HG03342 (cell line): Measurements from ENCODE around the gene RFX3.
A peak's percentile ranks its signal among the peaks of the same experiment; 100 is the strongest.

Experiments used
- ATAC-seq: cut with Tn5 transposase; IDR thresholded peaks from one replicate; pipeline ENCODE4 v1.9.1; 2021; ENCODE audit warnings: mild to moderate bottlenecking, moderate library complexity; ENCODE audit not compliant: unreplicated experiment

RFX3 gene

DNA sequence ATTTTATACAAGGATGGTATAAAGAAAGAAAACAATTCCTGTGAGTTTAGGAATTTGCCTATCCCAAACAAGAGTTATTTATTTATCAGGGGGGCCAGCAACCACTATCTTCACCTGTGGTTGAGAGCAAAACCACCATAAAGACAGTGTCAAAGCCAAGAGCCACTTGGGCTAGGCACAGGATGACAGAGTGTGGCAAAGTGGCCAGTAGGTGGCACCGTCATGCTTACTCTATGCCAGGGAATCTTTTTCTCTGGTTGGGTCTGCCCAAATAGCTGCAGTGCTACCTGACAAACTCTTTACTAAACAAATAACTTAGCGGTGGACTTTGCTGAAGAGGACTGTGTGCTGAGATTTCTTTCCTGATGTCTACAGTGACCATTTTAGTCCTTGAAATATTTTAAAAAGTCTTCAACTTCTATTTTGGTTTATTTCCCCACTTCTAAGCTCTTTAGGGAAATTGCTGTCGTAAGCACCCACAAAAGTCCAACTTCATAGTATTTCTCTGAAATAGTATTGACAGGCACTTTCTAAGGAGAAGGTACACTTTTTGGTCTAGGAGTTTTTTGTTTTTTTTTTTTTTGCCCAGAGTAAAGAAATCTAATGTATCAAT is 285.0 kb downstream of the RFX3 start:
- peak; percentile 84 for ATAC-seq

- no peak for ATAC-seq
These were observed 286.6 kb downstream of the RFX3 start for GRCh38 chr9:3239240-3239639.

- no peak for ATAC-seq
These were observed 287.6 kb downstream of the RFX3 start for GRCh38 chr9:3238236-3238635.

DNA sequence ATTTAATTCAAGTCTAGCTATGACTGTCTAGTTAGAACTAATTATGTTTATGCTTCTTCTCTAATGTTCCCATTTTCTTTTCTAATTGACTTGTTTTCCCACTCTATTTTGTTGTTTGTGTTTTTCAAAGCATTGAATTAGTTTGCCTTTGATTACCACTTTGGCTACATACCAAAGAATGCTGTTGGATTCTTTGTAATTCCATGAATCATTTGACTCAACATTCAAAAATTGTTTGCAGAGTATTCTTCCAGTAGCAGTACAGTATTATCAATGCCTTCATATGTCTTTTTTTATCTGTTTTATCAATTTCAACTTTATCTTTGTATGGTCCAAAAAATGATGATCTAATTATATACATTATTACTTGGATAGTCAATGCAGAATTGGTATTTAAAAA is 288.7 kb downstream of the RFX3 start:
- no peak for ATAC-seq

DNA sequence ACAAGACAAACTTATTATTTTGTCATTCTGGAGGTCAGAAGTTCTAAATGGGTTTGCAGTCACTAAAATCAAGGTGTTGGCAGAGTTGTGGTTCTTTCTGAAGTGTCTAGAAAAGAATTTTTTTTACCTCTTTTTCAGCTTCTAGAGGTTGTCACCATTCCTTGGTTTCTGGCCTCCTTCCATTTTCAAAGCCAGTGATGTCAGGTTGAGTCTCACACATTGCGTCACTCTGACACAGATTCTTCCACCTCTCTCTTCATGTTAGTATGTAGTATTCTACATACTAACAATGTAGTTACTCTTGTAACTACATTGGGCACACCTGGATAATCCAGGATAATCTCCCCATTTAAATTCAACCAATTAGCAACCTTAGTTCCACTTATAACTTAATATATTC is 290.3 kb downstream of the RFX3 start:
- ATAC-seq: no peak

- ATAC-seq: no peak
These were observed 300.9 kb downstream of the RFX3 start for GRCh38 chr9:3224931-3225330.

- no peak for ATAC-seq
These were observed 310.1 kb downstream of the RFX3 start for GRCh38 chr9:3215658-3216057.

GRCh38 chr9:3214741-3215140 is 311.1 kb downstream of the RFX3 start:
- ATAC-seq: no peak

DNA sequence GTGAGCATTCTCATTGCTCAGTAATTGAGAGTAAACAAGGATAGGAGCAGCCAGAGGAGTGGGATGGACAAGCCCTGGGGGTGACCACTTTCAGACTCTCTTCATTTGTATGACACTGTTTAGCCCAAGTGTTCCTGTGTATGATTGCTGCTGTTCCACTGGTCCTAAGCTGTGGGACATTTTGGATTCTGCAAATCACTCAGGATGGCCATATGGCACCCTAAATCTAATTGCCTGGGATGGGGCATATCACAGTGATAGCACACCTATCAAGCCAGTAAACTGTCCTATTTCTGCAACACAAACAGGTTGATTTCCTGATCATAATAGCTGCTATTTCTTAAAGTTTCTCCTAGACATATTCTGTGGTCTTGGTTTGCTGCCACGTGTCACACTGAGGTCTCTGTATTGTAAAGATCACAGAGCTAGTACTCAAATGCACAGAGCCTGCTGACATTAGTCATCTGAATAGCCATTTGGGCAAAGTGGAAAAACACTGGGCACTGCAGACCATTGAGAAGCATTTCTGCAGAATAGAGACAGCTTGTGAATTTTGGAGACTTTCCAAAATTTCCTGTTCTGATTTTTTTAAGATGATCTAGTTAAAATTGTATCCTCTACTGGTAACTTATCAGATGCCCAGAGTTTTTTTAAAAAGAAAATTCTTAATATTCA is 320.2 kb downstream of the RFX3 start:
- ATAC-seq: no peak

GRCh38 chr9:3200331-3200774 is 325.4 kb downstream of the RFX3 start:
- ATAC-seq: no peak

GRCh38 chr9:3193791-3194190 is 332.0 kb downstream of the RFX3 start:
- no peak for ATAC-seq

- no peak for ATAC-seq
These were observed 334.1 kb downstream of the RFX3 start for GRCh38 chr9:3191715-3192114.

DNA sequence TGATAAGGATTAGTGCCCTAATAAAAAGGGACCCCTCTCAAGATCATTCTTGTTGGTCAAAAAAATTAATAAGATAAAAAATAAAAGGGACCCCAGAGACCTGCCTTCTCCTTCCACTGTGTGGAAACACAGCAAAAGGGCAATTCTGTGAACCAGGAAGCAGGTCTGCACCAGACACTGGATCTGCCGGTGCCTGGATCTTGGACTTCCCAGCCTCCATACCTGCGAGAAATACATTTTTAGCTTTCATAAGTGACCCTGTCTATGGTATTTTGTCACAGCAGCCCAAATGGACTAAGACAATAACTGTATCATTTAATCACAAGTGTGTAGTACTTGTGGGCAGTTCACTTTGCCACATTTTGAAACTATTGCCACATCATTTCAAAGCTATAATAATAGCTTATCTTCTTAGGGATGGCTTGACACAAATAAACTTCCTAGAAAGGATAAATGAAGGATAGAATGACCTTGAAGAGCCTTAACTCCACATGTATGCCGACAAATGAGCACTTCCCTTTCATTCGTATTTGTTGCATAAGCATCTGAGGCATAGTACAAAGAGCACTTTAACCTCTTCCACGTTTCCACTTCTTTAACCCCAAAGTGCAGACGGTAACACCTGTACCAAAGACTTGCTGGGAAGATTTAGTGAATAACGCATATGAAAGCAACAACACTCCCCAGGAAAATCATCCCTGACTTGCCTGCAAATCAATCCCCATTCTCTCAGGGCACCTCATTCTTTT is 336.5 kb downstream of the RFX3 start:
- no peak for ATAC-seq

GRCh38 chr9:3186751-3187150 is 339.1 kb downstream of the RFX3 start:
- ATAC-seq: no peak

DNA sequence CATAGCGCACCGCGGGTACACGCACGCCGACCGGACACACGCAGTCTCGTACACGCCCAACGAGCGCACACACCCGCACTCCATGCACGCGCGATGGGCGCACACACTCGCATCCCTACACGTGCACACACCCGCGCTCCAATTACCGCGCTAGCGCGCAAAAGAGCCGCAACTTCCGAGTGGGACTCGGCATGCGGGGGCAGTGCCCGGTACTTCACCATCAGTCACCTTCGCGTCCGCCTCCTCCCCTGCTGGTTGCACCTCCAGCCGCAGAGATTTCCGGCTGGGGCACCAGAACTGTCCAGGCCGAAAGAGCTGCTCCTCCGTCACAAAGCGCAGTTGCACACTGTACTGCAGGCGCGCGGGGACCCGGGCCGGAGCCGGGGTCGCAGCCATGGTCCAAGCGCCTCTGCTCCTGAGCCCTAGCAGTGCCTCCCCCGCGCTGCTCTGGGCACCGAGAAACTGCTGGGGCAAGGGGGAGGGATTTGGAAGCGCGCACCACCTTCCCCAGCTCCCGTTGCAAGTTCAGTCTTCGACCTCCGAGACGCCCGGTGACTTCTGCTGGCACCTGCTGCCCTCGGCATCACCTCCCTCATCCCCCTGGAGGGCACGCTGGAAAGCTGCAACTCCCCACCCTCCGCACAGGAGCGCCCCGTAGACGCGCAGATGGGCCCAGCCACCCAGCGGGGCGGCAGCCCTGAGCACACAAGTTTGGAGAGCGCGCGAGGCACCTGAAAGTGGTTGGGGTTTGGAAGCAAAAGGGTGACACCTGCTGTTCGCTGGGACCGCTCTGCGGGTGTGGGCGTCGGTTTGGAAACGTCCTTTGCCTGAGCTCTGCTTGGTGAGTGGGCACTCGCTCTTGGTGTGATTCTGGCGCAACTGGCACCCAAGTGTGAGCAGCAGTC is 344.5 kb downstream of the RFX3 start:
- peak; percentile 59 for ATAC-seq

DNA sequence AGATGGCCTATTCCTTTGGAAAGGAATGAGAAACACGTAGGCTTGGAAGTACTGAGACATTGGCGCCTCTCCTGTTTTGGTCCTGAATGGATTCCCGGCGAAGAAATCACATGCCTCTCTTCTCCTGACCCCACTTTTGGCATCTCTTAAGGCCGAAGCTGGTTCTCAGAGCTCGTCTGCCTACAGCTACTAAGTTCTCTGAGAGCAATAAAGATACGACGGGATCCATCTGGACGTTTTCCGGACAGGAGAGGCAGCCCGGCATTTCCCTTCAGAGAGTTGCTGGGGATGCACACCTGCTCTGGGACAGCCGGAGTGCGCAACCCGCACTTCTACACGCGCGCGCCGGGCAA is 345.1 kb downstream of the RFX3 start:
- ATAC-seq: no peak

- ATAC-seq: no peak
These were observed 346.1 kb downstream of the RFX3 start for GRCh38 chr9:3179711-3180110.

DNA sequence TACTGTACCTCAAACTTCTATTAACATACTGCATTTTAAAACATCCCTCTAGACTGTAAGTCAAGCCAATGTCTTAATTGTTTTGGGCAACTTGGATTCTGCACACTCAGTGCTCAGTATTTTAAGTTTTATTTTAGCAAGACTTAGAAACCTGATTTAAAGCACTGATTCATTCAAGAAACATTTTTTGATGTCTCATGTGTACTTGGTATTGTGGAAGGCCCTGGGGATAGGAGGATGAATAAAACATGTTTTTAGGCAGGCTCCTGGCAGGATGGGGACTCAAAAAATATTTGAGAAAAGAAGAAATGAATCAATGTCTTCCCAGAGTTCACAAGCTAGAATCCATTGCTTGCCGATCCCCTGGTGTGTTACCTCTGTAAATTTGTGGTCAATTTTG is 347.9 kb downstream of the RFX3 start:
- ATAC-seq: no peak

DNA sequence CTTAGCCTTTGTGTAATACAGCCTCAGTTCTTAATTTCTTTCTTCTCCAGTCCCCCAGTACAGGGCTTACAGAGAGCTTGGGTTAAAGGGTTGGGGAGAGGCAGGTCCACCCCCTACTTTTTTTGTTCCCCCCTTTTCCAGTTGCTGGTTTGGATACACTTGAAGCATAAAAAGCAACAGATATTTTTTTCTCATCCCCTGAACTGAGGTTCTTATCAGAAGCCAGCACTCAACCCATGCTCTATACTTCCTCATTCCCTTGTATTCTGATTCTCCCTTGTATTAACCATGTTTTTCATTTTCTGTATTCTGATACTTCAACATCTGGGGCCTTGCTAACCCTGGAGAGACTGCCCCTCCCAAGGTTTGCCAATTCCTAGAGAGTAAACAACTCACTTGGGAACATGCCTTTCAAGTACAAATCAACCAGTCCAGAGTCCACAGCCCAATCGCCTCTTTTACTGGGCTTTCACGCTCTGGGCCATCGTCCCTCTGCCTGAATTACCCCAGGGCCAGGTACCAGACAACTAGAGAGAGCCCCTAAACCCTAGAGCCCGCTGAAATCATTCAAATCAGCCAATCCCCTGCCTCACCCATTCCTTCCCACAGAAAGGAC is 348.5 kb downstream of the RFX3 start:
- no peak for ATAC-seq

- no peak for ATAC-seq
These were observed 352.4 kb downstream of the RFX3 start for GRCh38 chr9:3173374-3173773.

DNA sequence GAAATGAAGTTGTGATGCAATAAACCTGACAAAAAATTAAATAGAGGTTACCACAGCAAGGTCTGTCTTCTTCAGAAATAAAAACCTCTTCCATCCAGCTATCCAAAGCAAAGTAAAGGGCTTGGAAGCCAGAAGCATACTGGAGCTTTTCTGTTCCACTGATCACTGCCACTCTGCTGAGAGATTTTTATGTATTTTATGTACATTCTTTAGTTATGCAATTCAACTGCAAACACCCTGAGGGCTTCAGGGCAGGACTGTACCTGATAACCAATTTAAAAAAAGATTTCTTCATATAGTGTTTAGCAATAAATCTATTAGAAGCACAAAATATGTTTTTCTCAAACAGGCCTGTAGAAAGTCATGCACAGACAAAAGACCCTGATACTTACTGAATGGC is 355.0 kb downstream of the RFX3 start:
- ATAC-seq: no peak
